Keratinocyte (primary cell): ENCODE measurements around the gene TLR9. TPM values are rescaled to one million over a fixed set of nuclear protein-coding genes. Genes with fewer than 3 reads are reported as not detected.

Experiments
- DNase-seq: peaks from one replicate; pipeline ENCODE4 v3.0.0-alpha.2; 2011; ENCODE audit warnings: low read depth, missing footprints, low spot score
- FAIRE-seq: peaks from 2 replicates; lab custom pipeline; 2011; peaks lifted over from hg19 to GRCh38; lab: Jason Lieb, UNC
- H2AFZ ChIP-seq: 2 replicates; pipeline ENCODE4 v1.6.0; 2012; ENCODE audit warnings: low read length, control low read depth, inconsistent platforms; ENCODE audit not compliant: control insufficient read depth
- H3K27ac ChIP-seq: 2 replicates; pipeline ENCODE4 v1.5.1; 2011; ENCODE audit warnings: low read length; ENCODE audit not compliant: control insufficient read depth, insufficient read depth
- H3K27me3 ChIP-seq: 3 replicates; pipeline ENCODE4 v1.6.0; 2011; ENCODE audit warnings: low read length; ENCODE audit not compliant: control insufficient read depth, insufficient read depth; ENCODE audit errors: extremely low read depth
- H3K36me3 ChIP-seq, 2 experiments: 2 replicates in 1 of 2; 3 replicates in 1 of 2; pipeline ENCODE4 v1.5.1; 2011; ENCODE audit warnings: low read length in 2 of 2, mild to moderate bottlenecking in 1 of 2; ENCODE audit not compliant: control insufficient read depth in 2 of 2, insufficient read depth in 2 of 2; ENCODE audit errors: extremely low read depth in 1 of 2
- H3K4me1 ChIP-seq: 3 replicates; pipeline ENCODE4 v1.5.1; 2011; ENCODE audit warnings: low read length; ENCODE audit not compliant: control insufficient read depth, insufficient read depth; ENCODE audit errors: extremely low read depth
- H3K4me2 ChIP-seq: 3 replicates; pipeline ENCODE4 v1.6.0; 2011; ENCODE audit warnings: low read depth, low read length; ENCODE audit not compliant: control insufficient read depth, insufficient read depth; ENCODE audit errors: extremely low read depth
- H3K4me3 ChIP-seq, 3 experiments: fragments of 200-600 bp in 1 of 3; sonication (generic) in 1 of 3; 2 replicates in 2 of 3; 3 replicates in 1 of 3; pipeline ENCODE4 v1.5.1; 2011 to 2016; ENCODE audit warnings: low read length in 3 of 3, mild to moderate bottlenecking in 3 of 3, control low read depth in 2 of 3, inconsistent platforms in 1 of 3, low read depth in 1 of 3, mixed read lengths in 1 of 3, mixed run types in 1 of 3, moderate library complexity in 1 of 3; ENCODE audit not compliant: control insufficient read depth in 2 of 3, insufficient read depth in 2 of 3; ENCODE audit errors: extremely low read depth in 1 of 3
- H3K79me2 ChIP-seq: 2 replicates; pipeline ENCODE4 v1.6.0; 2012; ENCODE audit warnings: low read length; ENCODE audit not compliant: control insufficient read depth, insufficient read depth
- H3K9ac ChIP-seq: 3 replicates; pipeline ENCODE4 v1.6.0; 2011; ENCODE audit warnings: low read length; ENCODE audit not compliant: control insufficient read depth, insufficient read depth; ENCODE audit errors: extremely low read depth
- H3K9me1 ChIP-seq: 3 replicates; pipeline ENCODE4 v1.6.0; 2011; ENCODE audit warnings: low read length; ENCODE audit not compliant: control insufficient read depth, insufficient read depth; ENCODE audit errors: extremely low read depth
- H3K9me3 ChIP-seq: 2 replicates; pipeline ENCODE4 v1.5.1; 2012; ENCODE audit warnings: low read depth, low read length; ENCODE audit not compliant: control insufficient read depth
- H4K20me1 ChIP-seq: 3 replicates; pipeline ENCODE4 v1.6.0; 2011; ENCODE audit warnings: low read length; ENCODE audit not compliant: control insufficient read depth, insufficient read depth; ENCODE audit errors: extremely low read depth
- CTCF ChIP-seq, 3 experiments: IDR thresholded peaks in 1 of 3; conservative IDR thresholded peaks in 1 of 3; optimal IDR thresholded peaks in 1 of 3; 2 replicates in 2 of 3; 3 replicates in 1 of 3; pipeline versions ENCODE3 to v1.5.1; 2011; ENCODE audit warnings: low read length in 3 of 3, mild to moderate bottlenecking in 3 of 3, moderate library complexity in 2 of 3, control low read depth in 1 of 3, inconsistent platforms in 1 of 3; ENCODE audit not compliant: insufficient read depth in 2 of 3; ENCODE audit errors: extremely low read depth in 1 of 3
- EZH2 ChIP-seq: IDR thresholded peaks from one replicate; pipeline ENCODE4 v1.6.1; 2012; ENCODE audit warnings: inconsistent platforms, mild to moderate bottlenecking, low read length, moderate library complexity
- dilution Hi-C: fragments of 300-500 bp; cut with MboI; formaldehyde crosslinking; loops from one replicate; pipeline ENCODE4 v1.7.0; 2020; ENCODE audit warnings: low sequenced_read_pairs; ENCODE audit not compliant: extremely low pct_ligation_motif_present
- polyA plus RNA-seq, 5 experiments: library from polyadenylated mRNA; depleted of rRNA in 3 of 5; stranded (reverse) in 3 of 5; stranded (forward) in 1 of 5; unstranded in 1 of 5; fragments of >200 nt; gene quantifications; 1 replicate in 1 of 5; 2 replicates in 3 of 5; 3 replicates in 1 of 5; pipeline versions ENCODE4 v1.2.1 to v1.2.3, GENCODE V29; 2011 to 2012; ENCODE audit warnings: missing spikeins in 2 of 5, low read depth in 1 of 5, low replicate concordance in 1 of 5

Gene TLR9
- polyA plus RNA-seq, 1 donor (not counting 4 experiments of a cell fraction or from before 2014, with no cell fraction given), result not detected

GRCh38 chr3:52246728-52247408, 21.4 kb upstream of the TLR9 start:
- H3K9me1 ChIP-seq, result no peaks in the 10 kb centered on the region
- H3K9me3 ChIP-seq, result no peaks in the 10 kb centered on the region
- DNase-seq (no peak), FAIRE-seq (no peak)
- TF ChIP-seq EZH2 (no peak), CTCF (optimal IDR thresholded peaks at IDR 0.05 in 1 of 3, IDR thresholded peaks at IDR 0.05 in 1 of 3, conservative IDR thresholded peaks at IDR 0.05 in 1 of 3; ENCODE audit: extremely low read depth in 1 of 3, insufficient read depth in 2 of 3, low read length in 3 of 3) (no peak)
- dilution Hi-C loops, result no loop called here
- H3K4me3 ChIP-seq, result no peak overlapping the region
- H3K27ac ChIP-seq, result no peak overlapping the region
- H3K9ac ChIP-seq, result no peak overlapping the region
- H3K79me2 ChIP-seq, result no peaks in the 10 kb centered on the region
- peaks cover 11 to 16% of the 10 kb centered on the region in 2 experiments for H3K36me3 ChIP-seq
- H4K20me1 ChIP-seq, result no peaks in the 10 kb centered on the region
- H2AFZ ChIP-seq, result no peak overlapping the region
- peak overlapping the region; percentile 69 for H3K4me2 ChIP-seq
- peaks cover 29% of the 10 kb centered on the region for H3K4me1 ChIP-seq
- no peaks in the 10 kb centered on the region for H3K27me3 ChIP-seq

- H3K4me1 ChIP-seq, result peaks cover 29% of the 10 kb centered on the region
- peak overlapping the region; percentile 13 to 58 (median 45) for H3K4me3 ChIP-seq
- FAIRE-seq, result no peak
- no peak overlapping the region for H3K27ac ChIP-seq
- no peaks in the 10 kb centered on the region for H3K9me3 ChIP-seq
- H2AFZ ChIP-seq, result peak overlapping the region; percentile 47
- H3K27me3 ChIP-seq, result no peaks in the 10 kb centered on the region
- dilution Hi-C loops, result no loop called here
- H3K9ac ChIP-seq, result peak overlapping the region; percentile 44
- DNase-seq, result no peak
- H3K79me2 ChIP-seq, result no peaks in the 10 kb centered on the region
- no peaks in the 10 kb centered on the region for H3K9me1 ChIP-seq
- H3K4me2 ChIP-seq, result peak overlapping the region; percentile 69
- peaks cover 11 to 16% of the 10 kb centered on the region in 2 experiments for H3K36me3 ChIP-seq
- TF ChIP-seq EZH2 (no peak), CTCF (optimal IDR thresholded peaks at IDR 0.05 in 1 of 3, IDR thresholded peaks at IDR 0.05 in 1 of 3, conservative IDR thresholded peaks at IDR 0.05 in 1 of 3; ENCODE audit: extremely low read depth in 1 of 3, insufficient read depth in 2 of 3, low read length in 3 of 3) (no peak)
- H4K20me1 ChIP-seq, result no peaks in the 10 kb centered on the region
These were observed 20.8 kb upstream of the TLR9 start for GRCh38 chr3:52246264-52246620.
